C4-2B (cell line): Measurements from ENCODE around the gene FAM162A.

Experiments
- H3K27ac ChIP-seq: fragments of 450-650 bp; 2 replicates; pipeline ENCODE4 v1.5.1; 2017
- ZFX ChIP-seq: fragments of 450-650 bp; IDR thresholded peaks from 2 replicates; pipeline ENCODE4 v1.6.1; 2017
- TF ChIP-seq, protein P1 (sequence below): fragments of 450-650 bp; conservative IDR thresholded peaks from 2 replicates; pipeline ENCODE4 v1.5.1; 2017; ENCODE audit warnings: mild to moderate bottlenecking

FAM162A gene, protein sequence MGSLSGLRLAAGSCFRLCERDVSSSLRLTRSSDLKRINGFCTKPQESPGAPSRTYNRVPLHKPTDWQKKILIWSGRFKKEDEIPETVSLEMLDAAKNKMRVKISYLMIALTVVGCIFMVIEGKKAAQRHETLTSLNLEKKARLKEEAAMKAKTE

GRCh38 chr3:122383771-122384697, at the start of gene FAM162A:
Gene FAM162A (plus strand): TSS chr3:122384182. CDS start chr3:122384266, 84 bp downstream.
- H3K27ac ChIP-seq: peak within 1 kb of the TSS; percentile 81
- TF ChIP-seq, protein P1, sequence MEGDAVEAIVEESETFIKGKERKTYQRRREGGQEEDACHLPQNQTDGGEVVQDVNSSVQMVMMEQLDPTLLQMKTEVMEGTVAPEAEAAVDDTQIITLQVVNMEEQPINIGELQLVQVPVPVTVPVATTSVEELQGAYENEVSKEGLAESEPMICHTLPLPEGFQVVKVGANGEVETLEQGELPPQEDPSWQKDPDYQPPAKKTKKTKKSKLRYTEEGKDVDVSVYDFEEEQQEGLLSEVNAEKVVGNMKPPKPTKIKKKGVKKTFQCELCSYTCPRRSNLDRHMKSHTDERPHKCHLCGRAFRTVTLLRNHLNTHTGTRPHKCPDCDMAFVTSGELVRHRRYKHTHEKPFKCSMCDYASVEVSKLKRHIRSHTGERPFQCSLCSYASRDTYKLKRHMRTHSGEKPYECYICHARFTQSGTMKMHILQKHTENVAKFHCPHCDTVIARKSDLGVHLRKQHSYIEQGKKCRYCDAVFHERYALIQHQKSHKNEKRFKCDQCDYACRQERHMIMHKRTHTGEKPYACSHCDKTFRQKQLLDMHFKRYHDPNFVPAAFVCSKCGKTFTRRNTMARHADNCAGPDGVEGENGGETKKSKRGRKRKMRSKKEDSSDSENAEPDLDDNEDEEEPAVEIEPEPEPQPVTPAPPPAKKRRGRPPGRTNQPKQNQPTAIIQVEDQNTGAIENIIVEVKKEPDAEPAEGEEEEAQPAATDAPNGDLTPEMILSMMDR: peak; percentile 93
- no peak for TF ChIP-seq ZFX

GRCh38 chr3:122342803-122343202, 41.2 kb upstream of the FAM162A start:
- TF ChIP-seq, protein P1: no peak
- TF ChIP-seq ZFX: no peak
- no peak overlapping the region for H3K27ac ChIP-seq

DNA sequence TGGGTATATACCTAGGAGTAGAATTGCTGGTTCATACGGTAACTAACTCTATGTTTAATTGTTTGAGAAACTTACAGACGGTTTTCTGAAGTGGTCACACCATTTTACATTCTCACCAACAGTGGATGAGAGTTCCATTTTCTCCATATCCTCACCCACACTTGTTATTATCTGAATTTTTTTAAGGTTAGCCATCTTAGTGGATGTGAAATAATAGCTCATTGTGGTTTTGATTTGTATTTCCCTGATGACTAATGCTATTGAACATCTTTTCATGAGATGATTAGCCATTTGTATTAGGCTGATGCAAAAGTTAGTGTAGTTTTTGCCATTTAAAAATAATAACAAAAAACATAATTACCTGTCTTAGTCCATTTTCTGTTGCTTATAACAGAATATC, 40.3 kb upstream of the FAM162A start:
- H3K27ac ChIP-seq: no peak overlapping the region
- TF ChIP-seq, protein P1: no peak

DNA sequence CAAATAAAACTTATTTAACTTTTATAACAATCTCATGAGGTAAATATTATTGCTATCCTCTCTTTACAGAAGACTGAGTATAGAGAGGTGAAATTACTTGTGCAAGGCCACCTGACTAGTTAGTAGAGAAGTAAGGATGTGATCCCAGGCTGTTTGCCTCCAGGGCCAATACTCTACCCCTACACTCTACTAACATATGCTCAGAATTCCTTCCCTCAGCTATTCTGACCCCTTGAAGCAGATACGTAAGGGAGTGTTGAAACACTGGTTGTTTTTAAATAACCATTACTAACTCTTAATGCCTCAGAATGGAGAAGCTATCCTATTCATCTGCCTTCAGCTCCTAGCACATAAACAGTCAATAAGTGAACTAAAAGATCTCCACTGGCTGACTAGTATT, 34.8 kb upstream of the FAM162A start:
- no peak overlapping the region for H3K27ac ChIP-seq

DNA sequence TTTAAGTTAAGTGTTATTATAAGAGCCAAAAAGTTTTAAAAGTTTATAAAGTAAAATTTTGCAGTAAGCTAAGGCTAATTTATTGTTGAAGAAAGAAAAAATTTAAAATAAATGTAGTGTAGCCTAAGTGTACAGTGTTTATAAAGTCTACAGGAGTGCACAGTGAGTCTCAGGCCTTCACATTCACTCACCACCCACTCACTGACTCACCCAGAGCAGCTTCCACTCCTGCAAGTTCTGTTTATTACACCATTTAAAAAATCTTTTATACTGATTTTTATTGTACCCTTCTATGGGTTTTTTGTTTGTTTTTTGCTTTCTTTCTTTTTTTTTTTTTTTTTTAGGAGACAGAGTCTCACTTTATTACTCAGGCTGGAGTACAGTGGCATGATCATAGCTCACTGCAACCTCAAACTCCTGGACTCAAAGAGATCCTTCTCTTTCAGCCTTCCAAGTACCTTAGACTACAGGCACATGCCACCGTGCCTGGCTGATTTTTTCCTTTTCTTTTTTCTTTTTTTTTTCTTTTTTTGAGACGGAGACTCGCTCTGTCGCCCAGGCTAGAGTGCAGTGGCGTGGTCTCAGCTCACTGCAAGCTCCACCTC, 33.1 kb upstream of the FAM162A start:
- TF ChIP-seq, protein P1: no peak
- no peak for TF ChIP-seq ZFX
- no peak overlapping the region for H3K27ac ChIP-seq

More for the DNA sequence above, 34.8 kb upstream of the FAM162A start:
- TF ChIP-seq, protein P1: no peak
- TF ChIP-seq ZFX: no peak

- TF ChIP-seq ZFX: no peak
- TF ChIP-seq, protein P1: no peak
- no peak overlapping the region for H3K27ac ChIP-seq
These were observed 32.4 kb upstream of the FAM162A start for GRCh38 chr3:122351612-122352011.

GRCh38 chr3:122353215-122353614, 30.8 kb upstream of the FAM162A start:
- TF ChIP-seq, protein P1: no peak
- no peak for TF ChIP-seq ZFX
- H3K27ac ChIP-seq: no peak overlapping the region; the same call in 1 of the 2 replicates
